ENCODE measurements around the gene LTA4H.

The LTA4H gene

GRCh38 chr12:96033549-96034389 lies 1.6 kb downstream of the LTA4H start:
- no peak for FAIRE-seq

- FAIRE-seq, result no peak
Observed at GRCh38 chr12:96029826-96030225, 5.6 kb downstream of the LTA4H start.

- FAIRE-seq, result no peak
Observed at GRCh38 chr12:96028538-96028937, 6.8 kb downstream of the LTA4H start.

- FAIRE-seq, result no peak
Observed at GRCh38 chr12:96026331-96026730, 9.1 kb downstream of the LTA4H start.

- FAIRE-seq, result no peak
Observed at GRCh38 chr12:96025518-96025917, 9.9 kb downstream of the LTA4H start.

- FAIRE-seq, result no peak
Observed at GRCh38 chr12:96020314-96021003, 14.9 kb downstream of the LTA4H start.

GRCh38 chr12:96015672-96016071 lies 19.7 kb downstream of the LTA4H start:
- FAIRE-seq, result no peak

GRCh38 chr12:96014943-96015599 lies 20.3 kb downstream of the LTA4H start:
- FAIRE-seq, result no peak

GRCh38 chr12:96007729-96008128 lies 27.7 kb downstream of the LTA4H start:
- no peak for FAIRE-seq

GRCh38 chr12:96006727-96007126 lies 28.7 kb downstream of the LTA4H start:
- FAIRE-seq, result peak; percentile 54

- no peak for FAIRE-seq
Observed at GRCh38 chr12:96000858-96001257, 34.5 kb downstream of the LTA4H start.

- FAIRE-seq, result no peak
Observed at GRCh38 chr12:95999484-95999883, 35.9 kb downstream of the LTA4H start.

- FAIRE-seq, result peak; percentile 85
Observed at GRCh38 chr12:95998611-95999286, 36.6 kb downstream of the LTA4H start.

- no peak for FAIRE-seq
Observed at GRCh38 chr12:95997911-95998510, 37.4 kb downstream of the LTA4H start.

- no peak for FAIRE-seq
Observed at GRCh38 chr12:95997276-95997675, 38.1 kb downstream of the LTA4H start.

GRCh38 chr12:95996034-95996658 lies 39.2 kb downstream of the LTA4H start, which contains the start of gene HAL:
Gene HAL (minus strand): TSS chr12:95996344. CDS start chr12:95995910, 434 bp downstream.
- FAIRE-seq, result no peak

GRCh38 chr12:95995238-95996031 lies 40.0 kb downstream of the LTA4H start:
- no peak for FAIRE-seq

- FAIRE-seq, result no peak
Observed at GRCh38 chr12:95994476-95994875, 40.9 kb downstream of the LTA4H start.

GRCh38 chr12:95993907-95994306 lies 41.5 kb downstream of the LTA4H start:
- FAIRE-seq, result no peak

GRCh38 chr12:95990136-95990535 lies 45.3 kb downstream of the LTA4H start:
- no peak for FAIRE-seq

- FAIRE-seq, result no peak
Observed at GRCh38 chr12:95989504-95990123, 45.8 kb downstream of the LTA4H start.
